Lower leg skin (tissue), 4 donors: ENCODE measurements around the gene POGLUT3. TPM values are rescaled to one million over a fixed set of nuclear protein-coding genes. Genes with fewer than 3 reads are reported as not detected.

Experiments
- DNase-seq, 2 donors: peaks; one replicate each; pipeline ENCODE4 v3.0.0-alpha.2; 2019; ENCODE audit warnings: low spot score in 2 of 2
- H3K4me3 ChIP-seq: fragments of 200-600 bp; sonication (generic); 2 replicates; pipeline ENCODE4 v1.5.1; 2017; ENCODE audit warnings: mild to moderate bottlenecking, low read depth; ENCODE audit not compliant: poor library complexity, severe bottlenecking
- POLR2A ChIP-seq, 2 donors: fragments of 450-650 bp; IDR thresholded peaks; one replicate each; pipeline ENCODE4 v1.6.1; 2016 to 2017; ENCODE audit warnings: antibody characterized with exemption in 2 of 2, mild to moderate bottlenecking in 1 of 2, moderate library complexity in 1 of 2
- WGBS, 2 donors: methylation state at CpG; one replicate each; pipeline ENCODE4 v1.1.5; 2018; 5-methylcytosine and 5-hydroxymethylcytosine counted together
- intact Hi-C: fragments of 100-400 bp; cut with DNase I; formaldehyde crosslinking; loops from one replicate; pipeline ENCODE4 v1.15.0; 2023; ENCODE audit warnings: low total_unique reads
- total RNA-seq, 4 donors: library from RNA; depleted of rRNA; stranded (reverse); fragments of >200 nt; gene quantifications; one replicate each; pipeline ENCODE4 v1.1.0, GENCODE V29; 2016
- TF ChIP-seq, protein P1 (sequence below), 3 donors: fragments of 450-650 bp; IDR thresholded peaks; one replicate each; pipeline ENCODE4 v1.5.1; 2016; ENCODE audit warnings: antibody characterized with exemption in 3 of 3, mild to moderate bottlenecking in 3 of 3, moderate library complexity in 2 of 3

The POGLUT3 gene
- total RNA-seq, result 10 to 100 TPM; 13.1 to 27.0 (median 15.8) TPM

DNA sequence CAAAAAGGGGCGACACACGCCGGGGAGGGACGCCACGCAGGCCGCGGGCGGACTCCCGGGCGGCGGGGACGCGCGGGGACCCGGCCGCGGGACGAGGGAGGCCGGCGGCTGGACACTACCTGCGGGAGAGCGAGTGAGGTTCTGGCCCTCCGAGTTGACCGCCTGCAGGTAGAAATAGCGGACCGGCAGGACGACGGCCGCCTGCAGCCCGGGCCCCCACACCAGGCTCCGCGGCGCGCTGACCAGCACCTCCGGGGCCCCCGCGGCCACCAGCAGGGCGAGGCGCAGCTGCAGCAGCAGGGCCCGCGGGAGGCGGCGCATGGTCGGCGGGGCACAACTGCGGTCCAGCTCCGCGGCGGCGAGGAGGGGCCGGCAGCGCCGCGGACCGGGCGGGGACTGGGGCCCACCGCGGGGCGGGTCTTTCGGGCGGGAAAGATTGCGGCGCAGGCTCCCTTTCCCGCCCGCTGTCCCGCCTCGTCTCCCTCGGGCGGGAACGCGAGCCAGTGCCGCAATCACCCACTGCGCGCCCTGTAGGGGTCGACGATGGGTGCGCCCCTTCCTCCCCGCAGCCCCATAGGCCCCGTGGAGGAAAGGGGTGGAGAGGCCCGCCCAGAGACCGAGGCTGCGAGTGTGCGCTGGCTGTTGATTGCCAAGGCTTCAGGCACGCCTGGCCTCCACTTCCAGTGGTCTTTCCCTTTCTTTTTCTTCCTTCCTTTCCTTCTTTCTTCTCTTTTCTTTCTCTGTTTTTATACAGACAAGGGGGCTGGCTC lies at the start of gene POGLUT3:
Gene POGLUT3 (minus strand): TSS at position 339 of the 770 bp plus-strand sequence. CDS start 18 bp downstream, at position 321.
- 1% methylated on average over 38 to 47 of the region's 84 CpGs for WGBS, 2 donors
- intact Hi-C loops, result no loop called here
- TF ChIP-seq, protein P1, sequence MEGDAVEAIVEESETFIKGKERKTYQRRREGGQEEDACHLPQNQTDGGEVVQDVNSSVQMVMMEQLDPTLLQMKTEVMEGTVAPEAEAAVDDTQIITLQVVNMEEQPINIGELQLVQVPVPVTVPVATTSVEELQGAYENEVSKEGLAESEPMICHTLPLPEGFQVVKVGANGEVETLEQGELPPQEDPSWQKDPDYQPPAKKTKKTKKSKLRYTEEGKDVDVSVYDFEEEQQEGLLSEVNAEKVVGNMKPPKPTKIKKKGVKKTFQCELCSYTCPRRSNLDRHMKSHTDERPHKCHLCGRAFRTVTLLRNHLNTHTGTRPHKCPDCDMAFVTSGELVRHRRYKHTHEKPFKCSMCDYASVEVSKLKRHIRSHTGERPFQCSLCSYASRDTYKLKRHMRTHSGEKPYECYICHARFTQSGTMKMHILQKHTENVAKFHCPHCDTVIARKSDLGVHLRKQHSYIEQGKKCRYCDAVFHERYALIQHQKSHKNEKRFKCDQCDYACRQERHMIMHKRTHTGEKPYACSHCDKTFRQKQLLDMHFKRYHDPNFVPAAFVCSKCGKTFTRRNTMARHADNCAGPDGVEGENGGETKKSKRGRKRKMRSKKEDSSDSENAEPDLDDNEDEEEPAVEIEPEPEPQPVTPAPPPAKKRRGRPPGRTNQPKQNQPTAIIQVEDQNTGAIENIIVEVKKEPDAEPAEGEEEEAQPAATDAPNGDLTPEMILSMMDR (IDR thresholded peaks at IDR 0.05), result no peak
- no peak for TF ChIP-seq POLR2A (IDR thresholded peaks at IDR 0.05)
- H3K4me3 ChIP-seq, result peak within 1 kb of the TSS; percentile 57
- peak; percentile 32 to 88 for DNase-seq

DNA sequence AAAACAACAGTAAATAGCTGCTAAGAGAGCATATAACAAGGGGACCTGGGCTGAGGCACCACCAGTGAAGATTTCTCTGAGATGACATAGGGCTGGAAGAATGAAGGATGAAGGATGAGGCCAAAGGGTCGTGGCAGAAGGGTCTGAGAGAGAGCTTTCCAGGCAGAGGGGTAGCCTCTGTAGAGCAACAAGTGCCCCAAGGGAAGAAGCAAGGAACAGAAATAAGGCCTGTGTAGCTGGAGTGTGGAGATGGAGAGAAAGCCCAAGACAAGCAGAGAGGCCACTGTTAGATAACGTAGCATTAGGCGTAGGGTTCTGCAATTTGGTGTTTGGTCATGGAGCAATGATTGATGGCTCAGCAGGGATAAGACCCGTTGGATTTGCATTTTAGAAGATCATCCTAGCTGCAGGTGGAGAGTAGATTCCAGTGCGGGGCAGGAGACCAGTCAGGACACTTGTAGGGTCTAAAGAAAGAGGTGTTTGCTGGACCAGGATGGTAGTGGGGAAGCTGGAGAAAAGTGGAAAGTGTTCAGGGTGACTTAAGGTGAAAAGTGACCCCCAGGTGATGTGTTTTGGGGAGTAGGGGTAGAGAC lies 47.8 kb upstream of the POGLUT3 start:
- intact Hi-C loops, result no loop called here
- DNase-seq, result peak in 1 of 2 donors; percentile 54
- no peak for TF ChIP-seq POLR2A (IDR thresholded peaks at IDR 0.05)
- TF ChIP-seq, protein P1 (IDR thresholded peaks at IDR 0.05), result no peak
- WGBS, 2 donors, result 85 to 88% methylated on average over 5 of the region's 5 CpGs
- no peak overlapping the region for H3K4me3 ChIP-seq

GRCh38 chr11:108543316-108543964 lies 45.3 kb upstream of the POGLUT3 start:
- intact Hi-C loops, result no loop called here
- DNase-seq, result peak in 1 of 2 donors; percentile 34
- WGBS, 2 donors, result 44 to 53% methylated on average over 5 of the region's 5 CpGs
- no peak for TF ChIP-seq POLR2A (IDR thresholded peaks at IDR 0.05)
- TF ChIP-seq, protein P1 (IDR thresholded peaks at IDR 0.05), result no peak
- H3K4me3 ChIP-seq, result no peak overlapping the region

- intact Hi-C loops, result no loop called here
- no peak for DNase-seq
- TF ChIP-seq, protein P1 (IDR thresholded peaks at IDR 0.05), result no peak
- TF ChIP-seq POLR2A (IDR thresholded peaks at IDR 0.05), result no peak
- no peak overlapping the region for H3K4me3 ChIP-seq
Measured at GRCh38 chr11:108541531-108541930, 43.3 kb upstream of the POGLUT3 start.

GRCh38 chr11:108538502-108538901 lies 40.3 kb upstream of the POGLUT3 start:
- WGBS, 2 donors, result 50 to 51% methylated on average over 4 of the region's 4 CpGs
- no peak for TF ChIP-seq POLR2A (IDR thresholded peaks at IDR 0.05)
- TF ChIP-seq, protein P1 (IDR thresholded peaks at IDR 0.05), result no peak
- intact Hi-C loops, result no loop called here
- no peak overlapping the region for H3K4me3 ChIP-seq
- peak in 1 of 2 donors; percentile 34 for DNase-seq
